Hematopoietic multipotent progenitor cell (in vitro differentiated cells): ENCODE results near the gene LDB1. TPM values are rescaled to one million over a fixed set of nuclear protein-coding genes. Genes with fewer than 3 reads are reported as not detected.
A peak's percentile ranks its signal among the peaks of the same experiment; 100 is the strongest.

Source experiments
- DNase-seq, 3 donors: peaks; one replicate each; pipeline ENCODE4 v3.0.0-alpha.2; 2011 to 2015; ENCODE audit warnings: low read depth in 2 of 3, low spot score in 2 of 3
- total RNA-seq: library from RNA; depleted of rRNA; stranded (reverse); fragments of >200 nt; gene quantifications from one replicate; pipeline ENCODE4 v1.2.3, GENCODE V29; 2012

Gene LDB1
- 163 TPM for total RNA-seq

DNA sequence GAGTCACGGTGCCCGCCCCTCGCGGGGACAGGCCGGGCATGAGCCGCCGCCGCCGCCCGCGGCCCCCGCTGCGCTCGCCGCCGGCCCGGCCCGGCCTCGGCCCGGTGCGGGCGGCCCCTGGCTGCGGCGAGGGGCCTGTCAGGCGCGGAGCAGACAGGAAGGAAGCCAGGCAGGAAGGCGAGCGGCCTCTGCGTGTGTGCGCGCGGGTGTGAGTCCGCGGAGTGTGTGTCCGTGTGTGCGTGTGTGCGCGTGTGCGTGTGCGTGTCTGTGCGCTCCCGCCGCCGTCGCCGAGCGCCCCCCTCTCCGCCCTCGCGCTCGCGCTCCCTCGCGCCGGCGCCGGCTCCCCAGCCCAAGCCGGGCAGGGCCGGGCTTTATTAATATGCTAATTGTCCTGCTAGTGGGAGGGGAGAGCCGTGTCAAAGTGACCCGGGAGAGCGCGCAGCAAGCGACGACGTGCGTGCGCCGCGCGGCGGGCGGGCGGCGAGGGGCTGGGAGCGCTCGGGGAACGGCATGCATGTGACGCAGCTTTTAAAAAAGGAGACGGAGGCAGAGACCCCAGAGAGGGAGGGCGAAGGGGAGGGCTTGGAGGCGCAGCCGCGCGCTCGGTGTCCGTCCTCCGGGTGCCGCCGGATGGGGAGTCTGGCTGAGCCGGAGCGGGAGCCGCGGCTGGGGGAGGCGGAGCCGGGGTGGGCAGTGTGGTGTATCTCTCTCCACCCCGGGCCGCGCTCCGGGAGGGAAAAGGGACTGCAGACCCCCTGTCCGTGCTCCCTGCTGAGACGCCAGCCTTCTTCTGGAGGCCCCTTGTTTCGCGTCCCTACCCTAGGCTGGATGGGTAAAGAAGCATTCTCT, at the start of gene LDB1:
Gene LDB1, minus strand, starts transcription at position 227 of the 849 bp plus-strand sequence. CDS start 258 bp downstream, outside the sequence.
- DNase-seq: peak; percentile 55 to 79 (median 75)

DNA sequence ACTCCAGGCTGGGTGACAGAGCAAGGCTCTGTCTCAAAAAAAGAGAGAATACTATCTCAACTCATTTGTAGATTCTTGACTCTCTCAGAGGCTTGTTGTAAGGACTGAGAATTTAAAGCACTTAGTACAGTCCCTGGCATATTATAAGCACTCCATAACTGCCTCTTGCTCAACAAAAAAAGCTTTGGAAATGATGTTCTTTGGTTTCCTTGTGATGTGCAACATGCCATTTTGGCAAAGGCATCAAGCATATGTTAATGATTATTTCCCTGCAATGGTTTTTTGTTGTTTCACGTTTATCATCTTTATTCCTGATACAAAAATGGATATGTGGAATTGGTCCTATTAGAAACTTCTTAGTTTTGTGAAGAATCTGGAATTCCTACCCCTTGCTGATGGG, 47.7 kb upstream of the LDB1 start:
- DNase-seq: no peak

DNA sequence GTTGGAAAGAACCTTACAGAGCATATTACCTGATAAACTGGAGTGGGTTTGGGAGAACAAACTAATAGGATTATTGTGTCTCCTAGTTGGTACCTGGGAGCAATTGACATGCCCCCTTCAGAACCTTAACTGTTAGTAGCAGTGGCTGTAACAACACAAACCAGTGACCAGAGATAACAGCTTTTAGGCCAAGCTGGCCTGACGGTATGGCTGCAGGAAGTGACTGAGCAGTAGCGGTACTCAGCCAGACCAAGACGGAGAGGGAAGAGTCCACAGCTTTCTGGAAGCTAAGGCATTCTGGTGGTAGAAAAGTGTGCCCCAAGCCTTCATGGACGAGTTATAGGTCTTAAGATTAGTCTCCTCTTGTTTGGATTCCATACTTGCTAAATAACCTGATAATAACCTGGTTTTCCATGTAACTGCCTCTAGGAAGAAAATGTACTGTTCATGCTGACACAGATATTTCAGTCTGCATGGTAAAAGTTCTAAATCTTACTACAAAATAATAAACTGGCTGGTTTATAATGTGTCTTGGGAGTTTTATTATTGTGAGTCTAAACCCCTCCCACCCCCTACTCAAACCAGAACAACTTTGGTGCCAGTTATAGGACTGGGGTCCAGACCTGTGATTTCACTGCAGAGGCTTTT, 43.3 kb upstream of the LDB1 start:
- DNase-seq: no peak

GRCh38 chr10:102159831-102160230, 39.7 kb upstream of the LDB1 start:
- DNase-seq: no peak

- no peak for DNase-seq
These were observed 39.0 kb upstream of the LDB1 start for GRCh38 chr10:102159051-102159597.

- DNase-seq: no peak
These were observed 37.1 kb upstream of the LDB1 start for GRCh38 chr10:102157224-102157623.

DNA sequence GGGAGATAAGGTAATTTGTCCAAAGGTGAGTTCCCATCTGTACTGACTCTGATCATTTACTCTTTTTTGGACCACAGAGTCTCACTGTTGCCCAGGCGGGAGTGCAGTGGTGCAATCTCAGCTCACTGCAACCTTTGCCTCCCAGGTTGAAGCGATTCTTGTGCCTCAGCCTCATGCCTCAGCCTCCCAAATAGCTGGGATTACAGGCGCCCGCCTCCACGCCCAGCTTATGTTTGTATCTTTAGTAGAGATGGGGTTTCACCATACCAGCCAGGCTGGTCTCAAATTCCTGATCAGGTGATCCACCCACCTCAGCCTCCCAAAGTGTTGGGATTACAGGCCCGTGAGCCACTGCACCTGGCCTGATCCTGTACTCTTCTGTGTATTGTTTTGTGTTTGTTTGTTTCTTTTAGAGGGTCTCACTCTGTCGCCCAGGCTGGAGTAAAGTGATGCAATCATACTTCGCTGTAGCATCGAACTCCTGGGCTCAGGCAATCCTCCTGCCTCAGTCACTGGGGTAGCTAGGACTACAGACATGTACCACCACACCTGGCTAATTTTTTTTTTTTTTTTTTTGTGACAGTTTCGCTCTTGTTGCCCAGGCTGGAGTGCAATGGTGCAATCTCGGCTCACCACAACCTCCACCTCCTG, 34.4 kb upstream of the LDB1 start:
- DNase-seq: no peak

DNA sequence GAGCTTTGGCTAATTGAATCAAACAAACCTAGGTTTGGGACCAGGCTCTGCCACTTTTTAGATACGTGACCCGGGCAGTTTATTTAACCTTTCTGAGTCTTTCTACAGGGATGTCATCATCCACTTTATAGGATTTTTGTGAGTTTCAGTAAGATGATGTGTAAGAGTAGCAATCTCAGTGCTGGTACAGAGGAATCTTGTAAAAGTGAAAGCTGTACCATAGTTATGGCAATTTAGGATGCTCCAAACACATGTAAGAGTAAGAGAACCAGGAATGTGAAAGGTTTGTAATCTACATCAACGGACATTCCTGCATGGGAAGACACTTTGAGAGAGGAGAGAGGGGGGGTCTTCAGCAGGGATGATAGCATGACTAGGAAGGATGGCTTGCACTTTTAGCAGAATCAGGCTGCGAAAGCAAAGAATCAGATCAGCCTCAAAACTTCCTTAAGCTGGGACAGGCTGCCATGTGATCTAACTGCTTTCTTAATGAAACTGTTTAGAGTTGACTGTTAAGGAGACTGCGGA, 33.0 kb upstream of the LDB1 start:
- DNase-seq: no peak

GRCh38 chr10:102152545-102152890, 32.4 kb upstream of the LDB1 start:
- no peak for DNase-seq

DNA sequence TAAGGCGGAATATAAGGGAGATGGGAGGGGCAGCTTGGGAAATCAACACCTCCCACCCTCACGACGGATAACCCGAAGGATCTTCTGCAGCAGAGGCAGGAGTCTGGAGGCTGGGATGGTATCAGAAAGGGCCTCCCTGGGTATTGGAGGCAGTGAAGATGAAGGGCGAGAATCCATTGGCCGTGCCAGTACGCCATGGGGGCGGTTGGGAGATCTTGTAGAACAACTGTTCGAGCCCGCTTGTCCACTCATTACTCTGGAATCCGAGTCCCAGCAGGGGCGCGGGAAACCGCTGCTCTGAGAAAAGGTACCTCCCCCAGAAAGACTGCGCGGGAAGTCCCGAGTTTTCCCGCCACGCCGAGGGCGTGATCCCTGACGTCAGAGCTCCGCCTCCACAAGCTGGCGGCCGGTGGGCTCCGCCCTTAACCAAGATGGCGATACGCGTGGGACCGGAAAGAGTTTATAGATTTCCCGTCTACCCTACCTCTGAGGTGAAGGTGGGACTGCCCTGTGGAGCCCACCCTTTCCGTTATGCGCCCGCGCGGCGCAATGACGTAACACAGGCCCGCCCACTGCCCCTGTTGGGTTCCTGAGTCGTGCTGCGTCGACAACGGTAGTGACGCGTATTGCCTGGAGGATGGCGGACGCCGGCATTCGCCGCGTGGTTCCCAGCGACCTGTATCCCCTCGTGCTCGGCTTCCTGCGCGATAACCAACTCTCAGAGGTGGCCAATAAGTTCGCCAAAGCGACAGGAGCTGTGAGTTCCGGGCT, 31.8 kb upstream of the LDB1 start, which contains the start of gene NOLC1:
Gene NOLC1, plus strand, starts transcription at position 616 of the 771 bp plus-strand sequence. Its CDS starts 22 bp downstream, at position 638.
- peak; percentile 99 for DNase-seq

GRCh38 chr10:102150970-102151773, 31.0 kb upstream of the LDB1 start:
- DNase-seq: no peak

GRCh38 chr10:102148275-102148674, 28.1 kb upstream of the LDB1 start:
- DNase-seq: no peak

- no peak for DNase-seq
These were observed 27.4 kb upstream of the LDB1 start for GRCh38 chr10:102147561-102147960.

DNA sequence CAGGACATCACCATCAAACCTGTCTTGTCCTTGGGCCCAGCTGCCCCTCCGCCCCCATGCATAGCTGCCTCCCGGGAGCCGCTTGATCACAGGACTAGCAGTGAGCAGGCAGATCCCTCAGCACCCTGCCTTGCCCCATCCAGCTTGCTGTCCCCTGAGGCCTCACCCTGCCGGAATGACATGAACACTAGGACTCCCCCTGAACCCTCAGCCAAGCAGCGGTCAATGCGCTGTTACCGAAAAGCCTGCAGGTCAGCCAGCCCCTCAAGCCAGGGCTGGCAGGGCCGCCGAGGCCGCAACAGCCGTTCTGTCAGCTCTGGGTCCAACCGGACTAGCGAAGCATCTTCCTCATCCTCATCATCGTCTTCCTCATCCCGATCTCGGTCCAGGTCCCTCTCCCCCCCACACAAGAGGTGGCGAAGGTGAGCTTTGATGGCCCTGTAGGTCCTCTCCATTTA, 26.8 kb upstream of the LDB1 start:
- DNase-seq: no peak

GRCh38 chr10:102141583-102142107, 21.5 kb upstream of the LDB1 start:
- no peak for DNase-seq

- no peak for DNase-seq
These were observed 20.9 kb upstream of the LDB1 start for GRCh38 chr10:102140913-102141540.

GRCh38 chr10:102140218-102140617, 20.1 kb upstream of the LDB1 start:
- DNase-seq: no peak

GRCh38 chr10:102139281-102140110, 19.3 kb upstream of the LDB1 start:
- no peak for DNase-seq
